ENCODE measurements around the gene SAMD4A. TPM values are rescaled to one million over a fixed set of nuclear protein-coding genes. Genes with fewer than 3 reads are reported as not detected.
A peak's percentile ranks its signal among the peaks of the same experiment; 100 is the strongest.

The SAMD4A gene
- total RNA-seq, 3 donors from 2014 or later = 28.5 to 44.6 (median 36.2) TPM

- TF ChIP-seq CTCF (IDR thresholded peaks at IDR 0.05) (no peak), POLR2AphosphoS5 (IDR thresholded peaks at IDR 0.05) (peak in 1 of 3 donors; percentile 0)
- no peak for DNase-seq (ENCODE audit: low spot score in 2 of 2)
- H3K36me3 ChIP-seq = no peaks in the 10 kb centered on the region
- H3K4me3 ChIP-seq = peak overlapping the region in 1 of 3 donors; percentile 27
- H3K4me1 ChIP-seq = no peaks in the 10 kb centered on the region
- H3K27me3 ChIP-seq = no peaks in the 10 kb centered on the region
- H3K27ac ChIP-seq = peak overlapping the region; percentile 81 to 89
- intact Hi-C loops (cut with DNase I; ENCODE audit: low total_unique reads) = no loop called here
- H3K9me3 ChIP-seq = no peaks in the 10 kb centered on the region
Observed at GRCh38 chr14:54840336-54840735, 273.4 kb downstream of the SAMD4A start.

DNA sequence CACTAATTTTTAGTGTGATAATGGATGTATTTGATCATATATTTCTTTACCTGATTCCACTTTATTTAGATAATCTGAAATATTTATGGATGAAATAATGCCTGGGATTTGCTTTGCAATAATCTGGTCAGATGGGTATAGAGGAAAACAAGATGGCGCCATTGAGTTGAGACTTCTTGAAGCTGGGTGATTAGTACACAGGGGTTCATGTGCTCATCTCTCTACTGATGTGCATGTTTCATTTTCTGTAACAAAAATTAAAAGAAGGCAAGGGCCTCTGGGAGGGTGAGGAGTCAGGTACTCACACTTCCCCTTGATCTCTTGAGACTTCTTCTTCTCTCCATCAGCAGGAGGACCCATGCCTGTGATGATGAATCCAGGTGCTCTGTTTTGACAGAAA is 273.9 kb downstream of the SAMD4A start:
- Histone ChIP-seq H3K27ac (peak overlapping the region; percentile 81 to 89), H3K27me3 (no peaks in the 10 kb centered on the region), H3K4me3 (no peak overlapping the region), H3K4me1 (no peaks in the 10 kb centered on the region), H3K36me3 (no peaks in the 10 kb centered on the region), H3K9me3 (no peaks in the 10 kb centered on the region)
- no peak for DNase-seq (ENCODE audit: low spot score in 2 of 2)
- intact Hi-C loops (cut with DNase I; ENCODE audit: low total_unique reads) = no loop called here
- TF ChIP-seq POLR2A (IDR thresholded peaks at IDR 0.05) (no peak), CTCF (IDR thresholded peaks at IDR 0.05) (no peak), POLR2AphosphoS5 (IDR thresholded peaks at IDR 0.05) (no peak)

Other genes with a start within 250 kb of the SAMD4A start
- gene CDKN3, start 170.1 kb upstream of the SAMD4A start, total RNA-seq = 1 to 10 TPM; 2.0 to 4.3 (median 2.9) TPM
- 100 to 1,000 TPM; 120 to 200 (median 146) TPM for gene CNIH1, start 125.8 kb upstream of the SAMD4A start, total RNA-seq
- 10 to 100 TPM; 43.3 to 82.5 (median 64.6) TPM for gene GMFB, start 78.1 kb upstream of the SAMD4A start, total RNA-seq
- 10 to 100 TPM; 21.0 to 25.5 (median 23.6) TPM for gene CGRRF1, start 57.2 kb upstream of the SAMD4A start, total RNA-seq